Activated T-helper 2 cell treated with anti-CD3 and anti-CD28 coated beads, Interferon-gamma antibody, Interleukin-2, Interleukin-4, amounts not matched to agents 10 μg/mL and 5 μg/mL and 100 μg/mL, durations not matched to agents 14 hours and 24 hours and 36 hours (primary cell): ENCODE results near the gene RBPJ. TPM values are rescaled to one million over a fixed set of nuclear protein-coding genes. Genes with fewer than 3 reads are reported as not detected.

Experiments
- DNase-seq: peaks from one replicate; pipeline ENCODE4 v3.0.0; 2021; ENCODE audit warnings: low spot score
- H3K27ac Mint-ChIP-seq: one replicate; pipeline ENCODE4 v1.8.0; 2021; ENCODE audit warnings: mixed read lengths
- H3K27me3 Mint-ChIP-seq: one replicate; pipeline ENCODE4 v1.8.0; 2021; ENCODE audit warnings: low read depth, mixed read lengths
- H3K36me3 Mint-ChIP-seq: one replicate; pipeline ENCODE4 v1.8.0; 2021; ENCODE audit warnings: low read depth, mixed read lengths
- H3K4me1 Mint-ChIP-seq: one replicate; pipeline ENCODE4 v1.8.0; 2021; ENCODE audit warnings: low read depth, mixed read lengths
- H3K4me3 Mint-ChIP-seq: one replicate; pipeline ENCODE4 v1.8.0; 2021; ENCODE audit warnings: low read depth, mild to moderate bottlenecking, moderate library complexity, mixed read lengths
- H3K9me3 Mint-ChIP-seq: one replicate; pipeline ENCODE4 v1.8.0; 2021; ENCODE audit warnings: mixed read lengths
- intact Hi-C: fragments of 100-400 bp; cut with micrococcal nuclease; formaldehyde crosslinking; loops from one replicate; pipeline ENCODE4 v1.15.1; 2023
- total RNA-seq: library from RNA; stranded (reverse); gene quantifications from 2 replicates; pipeline ENCODE4 v1.2.3, GENCODE V29; 2022

The RBPJ gene
- total RNA-seq, 1 donor from 2014 or later: 527 TPM

DNA sequence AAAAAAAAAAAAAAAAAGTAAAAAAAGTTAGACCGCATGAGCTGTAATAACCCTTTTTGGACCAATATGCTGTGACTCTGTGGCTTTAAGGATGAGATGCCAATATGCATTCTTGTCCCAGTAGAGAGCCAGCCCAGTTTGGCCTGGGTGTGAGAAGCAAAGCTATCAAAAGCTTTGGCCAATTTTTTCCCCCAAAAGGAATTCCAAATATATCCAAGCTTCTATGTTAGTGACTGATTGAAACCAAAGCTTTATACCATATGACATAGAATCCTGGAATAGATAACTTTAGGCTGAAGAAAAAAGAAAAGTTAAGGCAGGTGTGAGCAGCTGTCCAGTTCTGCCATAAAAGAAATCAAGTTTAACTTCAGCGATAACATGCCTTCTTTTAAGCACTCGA is 30.5 kb upstream of the RBPJ start:
- Mint-ChIP-seq H3K4me3 (no peak overlapping the region), H3K27ac (no peak overlapping the region), H3K27me3 (no peaks in the 10 kb centered on the region), H3K36me3 (peaks cover 6% of the 10 kb centered on the region), H3K9me3 (no peaks in the 10 kb centered on the region), H3K4me1 (peaks cover 27% of the 10 kb centered on the region)
- intact Hi-C loops: no loop called here
- DNase-seq: no peak

DNA sequence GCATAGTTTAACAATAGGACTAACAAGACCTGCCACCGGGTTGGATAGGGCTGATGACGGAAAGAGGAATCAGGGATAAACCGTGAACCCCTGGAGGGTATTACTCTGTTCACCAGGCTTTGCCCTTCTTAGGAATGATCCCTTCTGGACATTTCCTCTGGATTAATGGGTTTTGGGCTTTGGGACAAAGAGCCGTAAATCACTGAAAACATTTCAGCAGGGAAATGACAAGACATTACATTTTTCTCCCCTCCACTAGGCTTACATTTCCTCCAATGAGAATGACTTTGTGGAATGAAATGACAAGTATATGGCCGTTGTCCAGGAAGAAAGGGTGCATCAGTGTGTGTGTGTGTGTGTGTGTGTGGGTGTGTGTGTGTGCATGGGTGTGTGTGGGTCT is 25.9 kb upstream of the RBPJ start:
- Mint-ChIP-seq H3K27me3 (no peaks in the 10 kb centered on the region), H3K4me3 (no peak overlapping the region), H3K9me3 (no peaks in the 10 kb centered on the region), H3K4me1 (peaks cover 36% of the 10 kb centered on the region), H3K27ac (no peak overlapping the region), H3K36me3 (peaks cover 4% of the 10 kb centered on the region)
- DNase-seq: no peak
- intact Hi-C loops: no loop called here

DNA sequence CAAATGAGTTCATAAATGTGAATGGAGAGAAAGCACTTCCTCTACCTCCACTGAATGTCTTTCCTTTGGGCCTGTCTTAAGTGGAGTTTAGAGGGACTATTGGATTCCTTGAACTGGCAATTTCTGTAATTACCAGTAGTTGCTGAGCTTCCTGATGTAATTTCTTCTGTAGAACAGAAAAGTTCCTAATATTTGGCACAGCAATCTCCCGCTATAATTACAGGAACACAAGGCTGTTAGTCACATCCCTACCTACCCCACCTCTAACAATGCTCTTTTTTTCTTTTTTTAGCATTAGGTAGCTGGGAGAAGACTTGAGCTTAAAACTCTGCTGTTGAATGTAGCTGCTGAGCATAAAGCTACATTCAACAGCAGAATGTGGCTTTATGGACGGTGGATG is 24.8 kb upstream of the RBPJ start:
- Mint-ChIP-seq H3K4me3 (no peak overlapping the region), H3K9me3 (peaks cover 4% of the 10 kb centered on the region), H3K27me3 (no peaks in the 10 kb centered on the region), H3K36me3 (peaks cover 4% of the 10 kb centered on the region), H3K27ac (no peak overlapping the region), H3K4me1 (peaks cover 45% of the 10 kb centered on the region)
- no peak for DNase-seq
- intact Hi-C loops: no loop called here

DNA sequence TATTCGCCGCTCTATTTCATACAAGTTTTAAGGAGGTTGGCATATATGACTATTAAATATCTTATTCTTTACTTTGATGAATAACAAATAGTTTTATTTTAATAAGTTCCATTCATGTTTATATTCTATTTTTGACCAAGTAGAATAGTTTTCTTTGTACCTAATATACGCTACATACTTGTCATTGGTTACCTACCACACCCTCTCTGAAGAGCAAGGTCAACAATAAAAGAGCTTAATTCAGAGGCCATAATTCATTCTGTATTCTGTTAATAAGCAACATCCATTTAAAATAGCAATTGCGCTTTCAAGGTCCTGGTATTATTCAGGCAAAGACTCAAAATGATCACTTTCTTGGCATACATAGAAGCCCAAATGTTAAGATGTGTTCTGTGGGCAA is 24.3 kb upstream of the RBPJ start:
- Mint-ChIP-seq H3K27ac (no peak overlapping the region), H3K4me1 (peaks cover 42% of the 10 kb centered on the region), H3K4me3 (no peak overlapping the region), H3K27me3 (no peaks in the 10 kb centered on the region), H3K9me3 (peaks cover 4% of the 10 kb centered on the region), H3K36me3 (peaks cover 4% of the 10 kb centered on the region)
- intact Hi-C loops: no loop called here
- DNase-seq: no peak

DNA sequence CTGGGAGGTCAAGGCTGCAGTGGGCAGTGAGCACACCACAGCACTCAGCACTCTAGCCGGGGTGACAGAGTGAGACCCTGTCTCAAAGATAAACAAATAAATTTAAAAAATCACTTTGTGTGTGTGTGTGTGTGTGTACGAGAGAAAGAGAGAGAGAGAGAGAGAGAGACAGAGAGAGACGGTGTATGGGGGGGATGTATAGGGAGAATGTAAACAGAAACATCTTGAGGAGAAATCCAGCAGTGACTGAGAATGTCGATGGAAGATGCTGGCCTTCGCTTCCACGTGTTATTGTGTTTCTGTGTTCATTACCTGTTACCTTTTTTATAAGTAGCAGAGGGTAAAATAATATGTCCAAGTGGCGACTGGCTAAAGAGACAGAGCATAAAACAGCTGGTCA is 23.6 kb upstream of the RBPJ start:
- Mint-ChIP-seq H3K4me3 (no peak overlapping the region), H3K27me3 (no peaks in the 10 kb centered on the region), H3K27ac (no peak overlapping the region), H3K4me1 (peaks cover 38% of the 10 kb centered on the region), H3K36me3 (peaks cover 4% of the 10 kb centered on the region), H3K9me3 (peaks cover 4% of the 10 kb centered on the region)
- intact Hi-C loops: no loop called here
- DNase-seq: no peak

DNA sequence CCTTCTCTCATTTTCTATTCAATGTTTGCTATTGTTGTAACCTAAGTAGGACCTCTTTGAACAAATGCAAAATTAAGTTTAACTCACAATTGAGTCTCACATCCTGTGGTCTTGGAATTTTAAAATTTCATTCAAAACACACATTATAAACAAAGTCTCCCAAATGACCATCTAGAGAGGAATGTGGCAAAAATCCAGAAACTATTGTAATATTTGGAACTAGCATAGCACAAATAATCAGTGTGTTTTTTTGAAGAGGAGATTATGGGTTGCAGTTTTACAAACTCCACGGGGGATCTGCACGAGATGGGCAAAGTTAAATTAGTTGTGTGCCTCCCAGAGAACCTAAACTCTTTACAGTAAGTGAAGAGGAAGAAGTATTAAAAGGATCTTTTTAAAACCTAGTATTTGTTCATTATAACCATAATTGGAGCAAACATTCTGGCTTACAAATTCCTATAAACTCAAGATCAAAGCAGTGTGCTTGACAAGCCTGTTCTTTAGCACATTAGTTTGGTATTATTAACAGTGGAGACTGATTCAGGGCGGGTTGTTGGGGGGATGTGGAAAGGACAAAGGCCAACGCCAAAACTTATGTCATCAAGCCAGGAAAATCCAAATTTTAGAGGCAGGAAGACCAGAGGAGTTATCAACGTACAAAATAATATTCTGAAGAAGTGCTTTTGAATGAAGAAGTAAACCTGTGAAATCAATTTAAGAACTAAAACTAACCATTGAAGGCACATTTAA is 22.4 kb upstream of the RBPJ start:
- intact Hi-C loops: loop anchor here (1.0 kb wide), 1 partner anchor 9 kb away; no protein-coding TSS in a partner anchor
- no peak for DNase-seq
- Mint-ChIP-seq H3K4me3 (peak overlapping the region; percentile 24), H3K27ac (peak overlapping the region; percentile 81), H3K36me3 (peaks cover 4% of the 10 kb centered on the region), H3K4me1 (peaks cover 39% of the 10 kb centered on the region), H3K27me3 (no peaks in the 10 kb centered on the region), H3K9me3 (peaks cover 4% of the 10 kb centered on the region)

DNA sequence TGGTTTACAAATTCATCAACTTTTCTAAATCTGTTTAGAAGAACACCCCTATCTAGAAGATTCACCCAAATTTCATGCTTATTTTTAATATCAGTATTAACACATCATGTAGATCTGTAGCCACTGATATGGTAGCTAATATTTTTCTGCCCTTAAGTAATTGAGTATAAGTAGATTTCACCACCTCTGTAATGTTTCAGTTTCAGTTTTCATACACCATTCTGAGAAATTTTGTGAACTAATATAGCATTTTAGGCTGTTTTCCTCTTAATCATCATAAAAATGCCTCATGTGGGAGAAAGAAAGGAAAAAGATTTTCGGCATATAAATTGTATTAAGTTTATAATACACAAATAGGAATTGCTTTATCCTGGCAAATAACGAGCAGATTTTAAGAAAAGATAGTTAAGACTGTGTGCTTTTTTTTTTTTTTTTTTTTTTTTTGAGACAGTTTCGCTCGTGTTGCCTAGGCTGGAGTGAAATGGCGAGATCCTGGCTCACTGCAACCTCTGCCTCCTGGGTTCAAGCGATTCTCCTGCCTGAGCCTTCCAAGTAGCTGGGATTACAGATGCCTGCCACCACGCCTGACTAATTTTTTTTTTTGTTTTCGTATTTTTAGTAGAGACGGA is 21.4 kb upstream of the RBPJ start:
- Mint-ChIP-seq H3K36me3 (peaks cover under 1% of the 10 kb centered on the region), H3K4me3 (peak overlapping the region; percentile 39), H3K4me1 (peaks cover 45% of the 10 kb centered on the region), H3K9me3 (peaks cover 6% of the 10 kb centered on the region), H3K27me3 (no peaks in the 10 kb centered on the region), H3K27ac (peak overlapping the region; percentile 81)
- intact Hi-C loops: loop anchor here (1.0 kb wide), 1 partner anchor 11 kb away; no protein-coding TSS in a partner anchor
- no peak for DNase-seq

DNA sequence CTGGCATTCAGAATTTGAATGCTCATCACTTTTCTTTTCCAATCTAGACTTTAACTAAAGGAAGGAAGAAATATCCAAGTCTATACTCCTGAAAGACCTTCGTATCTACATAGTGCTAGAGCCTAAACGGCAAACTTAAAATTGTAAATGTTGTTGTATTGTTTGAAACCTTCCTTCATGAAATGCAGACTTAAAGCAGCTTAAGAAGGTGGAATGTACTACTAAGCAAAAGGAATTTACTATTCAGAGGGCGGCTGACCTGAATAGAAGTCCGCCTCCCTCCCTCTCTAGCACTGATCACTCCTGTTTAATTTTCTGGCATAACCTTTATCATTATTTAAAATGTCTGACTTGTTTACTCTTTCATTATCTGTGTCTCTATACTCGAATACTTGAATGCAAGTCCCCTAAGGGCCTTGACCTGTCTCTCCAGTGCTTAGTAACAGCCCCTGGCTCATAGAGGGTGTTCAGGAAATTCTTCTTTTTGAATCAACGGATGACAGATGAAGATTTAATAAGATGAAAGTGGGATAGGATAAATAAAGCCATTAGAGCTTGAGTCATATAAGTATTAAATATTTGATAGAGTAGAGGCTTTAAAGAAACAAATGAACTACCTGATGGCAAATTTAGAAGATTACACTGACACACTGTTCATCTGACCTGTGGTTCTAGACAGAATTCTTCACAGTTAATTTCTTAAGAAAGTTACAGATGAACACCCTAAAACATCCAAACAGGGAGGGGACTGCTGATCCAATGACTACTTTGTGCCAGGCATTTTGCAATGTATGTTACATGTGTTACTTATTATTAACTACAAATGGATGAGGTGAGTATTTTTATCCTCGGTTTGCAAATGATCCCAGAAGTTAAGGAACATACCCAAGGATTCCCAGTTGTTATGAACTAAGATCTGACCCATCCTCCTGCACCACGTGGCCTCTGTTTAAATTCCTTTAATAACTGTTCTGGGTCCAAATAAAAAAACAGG is 20.2 kb upstream of the RBPJ start:
- H3K9me3 Mint-ChIP-seq: peaks cover 6% of the 10 kb centered on the region
- peak overlapping the region; percentile 60 for H3K27ac Mint-ChIP-seq
- intact Hi-C loops: no loop called here

DNA sequence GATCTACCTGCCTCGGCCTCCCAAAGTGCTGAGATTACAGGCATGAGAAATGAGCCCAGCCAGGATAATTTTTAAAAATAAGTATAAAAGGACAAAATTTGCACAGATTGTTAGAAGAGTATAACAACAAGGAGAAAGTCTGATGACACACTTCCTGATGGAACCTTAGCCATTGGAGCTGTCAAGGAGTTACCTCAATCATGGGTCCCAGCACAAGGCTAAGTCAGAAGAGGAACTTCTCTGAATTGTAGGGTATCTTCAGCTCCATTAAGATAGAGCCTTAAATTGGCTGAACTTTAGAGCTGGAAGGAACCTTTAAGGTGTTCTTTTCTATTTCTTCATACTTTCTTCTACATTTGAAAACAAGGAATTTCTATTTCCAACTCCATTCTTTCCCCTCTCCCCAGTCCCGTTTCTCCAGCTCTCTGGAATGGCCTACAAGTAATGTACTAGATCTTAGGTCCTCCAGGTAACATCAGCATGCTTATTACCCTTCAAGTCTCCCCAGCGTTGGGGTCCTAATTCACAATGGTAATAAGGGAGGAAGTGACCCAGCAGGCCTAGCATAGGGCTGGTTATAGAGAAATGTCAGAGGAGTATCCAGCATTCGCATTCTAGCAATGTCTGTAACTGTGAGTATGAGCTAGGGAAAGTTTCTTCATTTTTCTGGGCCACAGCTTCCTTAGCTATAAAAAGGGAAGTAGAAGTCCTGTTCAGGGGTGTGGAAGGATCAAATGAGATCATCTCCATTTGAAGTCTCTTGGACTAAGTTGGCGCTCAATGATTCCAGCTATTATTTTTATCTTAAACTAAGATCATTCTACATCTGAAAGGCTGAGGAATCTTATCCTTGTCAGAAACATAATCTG is 18.5 kb upstream of the RBPJ start:
- H3K27ac Mint-ChIP-seq: no peak overlapping the region
- H3K36me3 Mint-ChIP-seq: no peaks in the 10 kb centered on the region
- DNase-seq: no peak
- H3K9me3 Mint-ChIP-seq: peaks cover 6% of the 10 kb centered on the region
- H3K27me3 Mint-ChIP-seq: no peaks in the 10 kb centered on the region
- H3K4me1 Mint-ChIP-seq: peaks cover 51% of the 10 kb centered on the region
- H3K4me3 Mint-ChIP-seq: no peak overlapping the region
- intact Hi-C loops: no loop called here

More for the DNA sequence above, 20.2 kb upstream of the RBPJ start:
- no peak for DNase-seq
- no peak overlapping the region for H3K4me3 Mint-ChIP-seq
- H3K4me1 Mint-ChIP-seq: peaks cover 49% of the 10 kb centered on the region
- no peaks in the 10 kb centered on the region for H3K27me3 Mint-ChIP-seq
- H3K36me3 Mint-ChIP-seq: no peaks in the 10 kb centered on the region

DNA sequence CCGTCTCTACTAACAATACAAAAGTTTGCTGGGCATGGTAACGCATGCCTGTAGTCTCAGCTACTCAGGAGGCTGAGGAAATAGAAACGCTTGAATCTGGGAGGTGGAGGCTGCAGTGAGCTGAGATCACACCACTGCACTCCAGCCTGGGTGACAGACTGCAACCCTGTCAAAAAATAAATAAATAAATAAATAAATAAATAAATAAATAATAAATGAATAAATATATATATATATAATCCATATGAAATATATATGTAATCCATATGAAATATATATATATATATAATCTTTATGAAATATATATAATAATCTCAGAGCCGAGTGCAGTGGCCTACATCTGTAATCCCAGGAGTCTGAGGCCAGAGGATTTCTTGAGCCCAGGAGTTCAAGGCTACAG is 17.8 kb upstream of the RBPJ start:
- peaks cover 52% of the 10 kb centered on the region for H3K4me1 Mint-ChIP-seq
- H3K36me3 Mint-ChIP-seq: no peaks in the 10 kb centered on the region
- no peak overlapping the region for H3K27ac Mint-ChIP-seq
- intact Hi-C loops: no loop called here
- H3K4me3 Mint-ChIP-seq: no peak overlapping the region
- H3K27me3 Mint-ChIP-seq: no peaks in the 10 kb centered on the region
- no peak for DNase-seq
- peaks cover 6% of the 10 kb centered on the region for H3K9me3 Mint-ChIP-seq

DNA sequence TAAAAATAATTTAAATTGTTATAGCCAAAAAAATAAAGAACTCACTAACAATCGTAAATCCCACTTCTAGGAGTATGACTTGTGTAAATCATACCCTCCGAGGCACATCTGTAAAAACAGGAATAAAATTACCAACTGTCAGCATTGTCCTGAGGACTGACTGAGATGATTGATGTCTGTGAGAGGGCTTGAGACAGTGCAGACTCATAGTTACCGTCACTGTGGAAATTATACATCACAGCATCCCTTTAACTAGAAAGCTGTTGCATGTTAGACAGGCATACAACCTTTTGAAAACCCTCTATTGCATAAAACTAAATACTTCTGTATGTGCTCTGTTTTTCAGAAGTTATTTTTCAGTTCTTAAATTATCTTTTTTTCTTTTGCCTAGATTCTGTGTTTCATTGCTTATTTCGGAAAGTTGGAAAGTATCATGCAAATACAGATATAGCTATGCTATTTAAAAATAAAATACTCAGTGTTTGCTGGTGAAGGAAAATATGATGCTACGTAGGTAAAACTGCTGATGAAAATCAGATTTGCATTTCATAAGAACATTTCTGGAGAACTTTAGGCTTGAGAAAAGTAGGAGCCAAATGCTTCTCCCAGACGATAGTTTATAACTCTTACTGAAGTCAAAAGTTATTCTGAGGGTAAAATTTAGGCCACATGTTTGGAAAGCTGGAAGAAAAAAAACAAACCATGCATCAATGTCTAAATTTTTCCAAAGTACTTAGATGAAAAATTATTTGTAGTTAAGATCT is 13.6 kb upstream of the RBPJ start:
- intact Hi-C loops: loop anchor here (1.0 kb wide), 2 partner anchors 9 to 19 kb away; no protein-coding TSS in a partner anchor
- Mint-ChIP-seq H3K36me3 (peaks cover under 1% of the 10 kb centered on the region), H3K4me3 (peak overlapping the region; percentile 2), H3K27me3 (no peaks in the 10 kb centered on the region), H3K4me1 (peaks cover 43% of the 10 kb centered on the region), H3K9me3 (peaks cover 3% of the 10 kb centered on the region), H3K27ac (peak overlapping the region; percentile 91)
- DNase-seq: no peak
